HUDEP-2 (cell line): Measurements from ENCODE around the gene TPSG1.
"Not testable (repeated sequence)": the region's sequence is repeated elsewhere in the genome, so short reads cannot be mapped to it uniquely, and the experiment has no call there.

ENCODE experiments used
- DNase-seq, 76 experiments: peaks; one replicate each; lab custom pipeline; 2025; ENCODE audit not compliant: unreplicated experiment in 76 of 76; lab: John Stamatoyannopoulos, UW

TPSG1 gene

DNA sequence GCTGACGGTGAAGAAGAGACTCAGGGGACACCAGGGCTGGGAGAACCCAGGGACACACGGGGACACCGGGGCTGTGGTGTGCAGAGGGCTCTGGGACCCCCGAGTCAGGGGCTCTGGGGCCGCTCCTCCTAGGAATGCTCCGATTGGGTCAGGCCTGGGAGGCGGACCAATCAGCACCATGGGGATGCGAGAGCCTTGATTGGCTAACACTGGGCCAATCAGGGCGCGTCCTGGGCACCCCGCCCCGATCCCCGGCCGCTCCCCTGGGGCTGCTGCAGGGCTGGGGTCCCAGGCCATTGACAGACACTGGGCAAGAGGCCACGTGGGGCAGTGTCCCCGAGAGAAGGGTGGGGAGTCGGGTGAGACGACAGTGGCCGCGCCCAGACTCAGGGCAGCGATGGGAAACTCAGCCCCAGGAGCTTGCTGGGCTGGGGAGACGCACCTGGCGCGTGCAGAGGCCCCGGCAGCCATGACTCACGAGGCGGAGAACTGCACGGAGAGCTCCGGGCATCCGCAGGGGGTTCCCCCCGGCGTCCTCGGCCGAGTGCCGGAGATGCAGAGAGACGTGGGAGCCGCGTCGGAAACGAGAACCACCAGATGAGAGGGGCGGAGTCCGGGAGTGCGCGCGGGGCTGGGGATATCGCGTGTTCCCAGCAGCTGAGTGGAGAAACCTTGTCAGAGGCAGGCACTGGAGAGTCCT, 7.1 kb upstream of the TPSG1 start:
- not testable (repeated sequence) for DNase-seq

DNA sequence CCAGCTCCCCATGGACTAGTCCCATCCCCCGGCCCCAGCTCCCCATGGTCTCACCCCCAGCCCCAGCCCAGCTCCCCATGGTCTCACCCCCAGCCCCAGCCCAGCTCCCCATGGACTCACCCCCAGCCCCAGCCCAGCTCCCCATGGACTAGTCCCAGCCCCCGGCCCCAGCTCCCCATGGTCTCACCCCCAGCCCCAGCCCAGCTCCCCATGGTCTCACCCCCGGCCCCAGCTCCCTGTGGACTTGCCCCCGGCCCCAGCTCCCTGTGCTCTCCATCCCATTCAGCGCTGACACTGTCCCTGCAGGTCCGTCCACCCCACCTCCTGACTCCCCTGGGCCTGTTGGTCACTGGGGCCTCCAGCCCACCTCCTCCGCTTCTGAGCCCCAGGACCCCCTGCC, 6.2 kb upstream of the TPSG1 start:
- not testable (repeated sequence) for DNase-seq

GRCh38 chr16:1230471-1231212, 5.6 kb upstream of the TPSG1 start:
- DNase-seq: not testable (repeated sequence)

DNA sequence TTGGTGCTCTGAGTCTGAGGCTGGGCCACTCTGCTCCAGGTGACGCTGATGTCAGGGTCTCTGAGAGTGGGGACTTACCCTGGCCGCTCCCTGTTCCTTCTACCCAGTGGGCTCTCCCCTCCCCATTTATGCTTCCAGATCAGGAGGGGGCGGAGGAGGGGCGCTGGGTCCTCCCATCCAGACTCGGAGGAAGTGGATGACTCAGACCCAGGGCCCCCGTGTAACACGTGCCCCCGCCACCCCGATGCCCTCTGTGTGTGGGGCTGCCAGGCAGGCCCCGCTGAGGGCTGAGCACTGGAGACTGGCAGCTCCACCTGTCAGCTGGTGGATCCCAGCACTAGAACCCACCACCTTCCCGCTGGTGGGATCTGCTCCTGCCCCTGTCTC, 5.0 kb upstream of the TPSG1 start, which contains the start of gene TPSB2:
TPSB2 (minus strand) TSS at position 101 of the 387 bp plus-strand sequence. CDS start 233 bp downstream, outside the sequence.
- DNase-seq: not testable (repeated sequence)

DNA sequence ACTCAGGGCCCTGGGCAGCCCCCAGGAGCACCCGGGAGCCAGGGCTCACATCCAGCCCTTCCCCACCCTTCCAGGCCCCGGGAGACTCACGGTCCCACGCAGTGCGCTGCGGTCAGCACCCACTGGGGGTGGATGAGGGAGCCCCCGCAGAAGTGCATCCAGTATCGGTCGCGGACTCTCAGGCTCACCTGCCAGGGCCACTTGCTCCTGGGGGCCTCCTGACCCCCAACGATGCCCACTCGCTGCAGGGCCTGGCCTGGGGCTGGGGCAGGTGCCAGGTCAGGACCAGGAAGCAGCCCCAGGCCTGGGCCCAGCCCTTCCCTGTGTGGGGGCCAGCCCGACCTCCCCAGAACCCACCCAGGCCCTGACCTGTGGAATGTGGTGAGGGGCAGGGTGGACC, 4.4 kb upstream of the TPSG1 start:
- not testable (repeated sequence) for DNase-seq

DNA sequence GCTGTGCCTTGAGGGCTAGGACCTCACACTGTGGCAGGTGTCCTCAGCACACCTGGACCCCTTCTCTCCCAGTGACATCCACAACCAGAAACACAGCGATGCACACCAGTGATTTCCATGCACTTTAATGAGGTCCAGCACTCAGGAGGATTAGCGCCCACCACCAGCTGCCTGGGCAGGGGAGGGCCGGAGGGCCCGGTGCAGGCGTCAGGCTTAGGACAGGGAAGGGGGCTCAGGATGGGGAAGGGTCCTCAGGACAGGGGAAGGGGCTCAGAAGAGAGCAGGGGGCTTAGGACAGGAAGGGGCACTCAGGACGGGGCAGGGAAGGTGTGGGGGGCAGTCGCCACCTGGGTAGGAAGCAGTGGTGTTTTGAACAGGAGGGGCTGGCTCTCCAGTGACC, 3.2 kb upstream of the TPSG1 start:
- not testable (repeated sequence) for DNase-seq

DNA sequence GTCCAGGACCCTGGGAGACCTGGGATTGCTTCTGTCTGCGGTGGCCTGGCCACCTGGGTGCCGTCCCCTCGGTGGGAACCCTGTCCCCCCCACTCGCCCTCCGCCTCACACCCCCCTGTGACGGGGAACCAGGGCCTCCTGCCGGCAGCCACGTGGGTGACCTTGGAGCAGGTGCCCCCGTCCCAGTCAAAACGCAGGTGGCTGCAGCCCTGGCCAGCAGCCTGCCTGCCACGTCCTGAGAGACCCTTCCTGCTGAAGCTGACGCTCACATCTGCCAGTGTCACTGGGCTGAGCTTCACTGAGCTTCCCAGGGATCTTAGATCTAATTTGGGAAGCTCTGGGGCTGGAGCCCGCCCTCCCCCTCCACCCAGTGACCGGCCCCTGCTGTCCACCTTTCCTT, 1.6 kb upstream of the TPSG1 start:
- not testable (repeated sequence) for DNase-seq

DNA sequence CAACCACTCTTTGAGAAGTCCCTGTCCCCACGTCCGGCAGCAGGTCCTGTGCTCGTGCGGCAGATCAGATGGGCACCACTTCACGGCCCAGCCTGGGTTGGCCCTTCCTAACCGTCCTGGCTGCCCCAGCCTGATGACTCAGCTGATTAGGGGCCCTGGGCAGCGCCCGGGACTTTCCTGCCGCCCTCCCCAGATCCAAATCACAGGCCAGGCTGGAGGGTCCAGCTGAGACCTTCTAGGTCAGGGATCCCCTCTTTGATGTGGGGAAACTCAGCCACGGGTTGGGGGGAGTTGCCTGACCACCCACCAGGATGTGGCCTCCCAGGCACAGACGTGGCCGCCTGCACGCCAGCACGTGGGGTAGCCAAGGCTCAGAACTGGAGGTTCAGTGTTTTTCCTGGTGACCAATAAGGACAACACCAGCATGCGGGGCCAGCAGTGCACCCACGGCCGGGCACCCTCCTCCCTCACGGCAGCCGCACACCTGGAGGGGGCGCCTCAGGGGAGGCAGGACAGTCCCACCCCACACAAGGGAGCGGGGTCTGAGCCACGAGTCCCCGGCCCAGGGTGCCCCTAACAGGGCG, 752 bp upstream of the TPSG1 start:
- DNase-seq: peak in 66 of 76 experiments; percentile 15 to 83 (median 58)

DNA sequence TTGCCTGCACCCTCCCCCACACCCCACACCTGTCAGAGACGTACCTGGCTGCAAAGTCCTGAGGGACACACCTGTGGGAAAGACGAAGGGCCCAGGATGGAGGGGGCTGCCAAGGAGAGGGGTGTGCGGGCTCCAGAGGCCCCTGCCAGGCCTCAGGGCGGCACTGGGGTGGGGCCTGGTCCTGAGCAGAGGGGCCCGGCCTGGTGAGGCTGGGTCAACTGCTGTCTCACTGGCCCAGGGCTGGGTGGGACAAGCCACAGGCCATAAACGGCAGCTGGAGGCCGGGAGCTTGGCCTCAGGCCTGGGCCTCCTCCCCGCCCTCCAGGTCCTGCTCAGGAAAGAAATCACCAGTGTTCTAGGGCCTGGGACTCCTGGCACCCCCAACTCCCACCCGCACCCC, 510 bp downstream of the TPSG1 start:
- DNase-seq: peak in 12 of 76 experiments; percentile 8 to 35 (median 26)

DNA sequence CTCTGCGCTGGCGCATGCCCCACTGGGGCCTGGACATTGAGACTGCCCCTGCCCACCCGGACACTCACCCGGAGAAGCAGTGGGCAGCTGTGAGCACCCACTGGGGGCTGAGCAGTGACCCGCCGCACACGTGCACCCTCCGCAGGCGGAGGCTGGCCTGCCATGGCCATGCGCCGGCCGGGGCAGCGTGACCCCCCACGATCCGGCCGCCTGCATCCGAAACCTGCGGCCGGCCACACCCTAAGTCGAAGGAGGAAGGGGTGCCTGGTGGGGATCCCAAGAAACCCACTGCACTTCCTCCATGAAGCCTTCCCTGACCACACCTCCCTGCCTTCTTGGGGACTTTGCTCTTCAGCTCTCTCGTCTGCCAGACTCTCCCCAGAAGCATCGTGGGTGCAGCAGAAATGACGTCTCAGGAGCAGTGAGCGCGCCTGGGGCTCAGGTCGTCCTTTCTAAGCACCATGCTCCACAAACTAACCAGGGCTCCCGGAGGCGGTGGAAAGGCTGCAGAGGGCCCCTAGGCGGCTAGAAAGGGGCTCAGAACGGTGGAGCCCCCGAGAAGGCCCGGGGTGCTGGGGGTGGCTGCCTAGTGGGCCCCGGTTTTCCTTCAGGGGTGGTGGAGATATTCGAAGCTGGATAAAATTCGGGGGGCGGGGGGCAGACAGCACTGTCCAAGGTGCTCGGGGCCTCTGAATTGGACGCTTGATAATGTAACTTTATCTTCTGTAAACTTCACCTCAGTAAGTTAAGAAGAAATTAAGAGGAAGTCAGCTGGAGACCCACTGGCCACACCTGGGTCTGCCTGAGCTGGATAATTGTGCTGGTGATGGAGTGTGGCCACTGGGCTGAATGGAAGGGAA, 1.5 kb downstream of the TPSG1 start:
- DNase-seq: peak in 1 of 76 experiments; percentile 22

DNA sequence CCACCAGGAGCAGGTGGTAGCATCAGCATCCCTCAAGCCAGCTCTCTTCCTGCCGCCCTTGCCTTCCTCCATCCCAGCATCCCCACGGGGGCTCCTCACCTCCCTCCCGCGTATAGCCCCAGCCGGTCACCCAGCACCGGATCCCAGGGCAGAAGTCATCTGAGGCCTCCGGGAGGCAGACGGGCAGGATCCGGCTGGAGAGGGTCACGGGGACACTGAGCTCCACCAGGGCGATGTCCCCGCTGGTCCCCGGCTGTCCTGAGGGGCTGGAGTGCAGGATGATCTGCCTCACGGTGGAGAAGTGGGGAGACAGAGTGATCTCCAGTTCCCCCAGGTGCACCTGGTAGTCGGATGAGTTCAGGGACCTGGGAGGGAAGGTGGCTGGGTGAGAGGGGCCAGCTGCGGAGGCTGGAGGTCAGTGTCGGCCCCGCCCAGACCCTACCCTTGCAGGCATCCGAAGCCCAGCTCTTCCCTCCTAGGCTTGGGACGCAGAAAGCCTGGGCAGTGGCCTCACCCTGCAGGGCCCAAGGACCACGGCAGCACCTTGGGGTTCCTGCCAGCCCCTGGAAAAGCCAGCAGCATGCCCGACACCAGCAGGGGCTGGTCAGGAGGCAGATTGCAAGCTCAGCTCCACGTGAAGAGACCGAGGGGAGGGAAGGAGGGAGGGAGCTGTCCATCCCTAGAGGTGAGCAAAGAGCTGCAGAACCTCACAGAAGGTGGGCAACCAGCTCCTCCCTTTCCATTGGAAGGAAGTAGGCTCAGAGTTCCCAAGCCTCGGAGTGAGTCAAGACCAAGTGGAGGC, 2.3 kb downstream of the TPSG1 start:
- DNase-seq: no peak

DNA sequence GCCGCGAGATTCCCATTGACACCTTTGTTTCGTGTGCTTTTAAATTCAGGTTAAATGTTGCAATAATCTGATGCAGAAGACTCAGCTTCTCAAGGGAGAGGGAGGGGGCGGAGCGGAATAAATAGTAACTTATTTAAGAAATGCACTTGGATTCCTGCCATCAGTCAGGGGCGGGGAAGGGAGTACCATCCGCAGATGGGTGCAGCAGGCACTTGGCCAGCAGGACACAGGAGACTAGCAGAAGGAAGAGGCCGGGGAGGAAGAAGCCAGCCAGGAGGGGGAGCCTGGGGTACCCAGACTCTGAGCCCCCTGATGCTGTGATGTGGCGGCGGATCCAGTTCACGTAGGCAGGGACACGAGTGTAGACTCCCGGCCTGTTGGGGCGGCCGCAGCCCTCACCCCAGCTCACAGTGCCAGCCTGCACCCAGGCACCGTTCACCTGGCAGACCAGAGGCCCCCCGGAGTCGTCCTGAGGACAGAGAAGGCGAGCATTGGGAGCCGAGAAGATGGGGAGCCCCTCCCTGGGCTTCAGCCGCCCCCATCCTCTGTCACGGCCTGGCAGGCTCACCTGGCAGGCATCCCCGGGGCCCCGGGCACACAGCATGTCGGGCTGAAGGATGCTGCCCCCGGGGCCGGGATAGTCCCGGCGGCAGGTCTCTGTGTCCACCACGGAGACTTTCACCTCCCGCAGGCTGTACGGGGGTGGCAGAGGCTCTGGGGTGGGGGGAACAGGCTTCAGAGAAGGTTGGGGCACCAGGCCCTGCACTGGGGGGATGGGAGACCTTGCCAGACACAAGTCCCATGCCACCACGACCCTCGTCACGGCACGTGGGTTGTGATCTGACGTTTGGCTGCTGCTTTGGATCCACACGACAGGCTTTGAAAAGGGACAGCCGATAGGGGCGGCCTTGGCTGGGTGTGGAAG, 3.2 kb downstream of the TPSG1 start:
- peak in 61 of 76 experiments; percentile 5 to 70 (median 46) for DNase-seq

GRCh38 chr16:1220841-1221627, 4.0 kb downstream of the TPSG1 start:
- peak in 13 of 76 experiments; percentile 18 to 68 (median 39) for DNase-seq

GRCh38 chr16:1220098-1220728, 4.9 kb downstream of the TPSG1 start:
- no peak for DNase-seq

GRCh38 chr16:1218930-1219611, 6.0 kb downstream of the TPSG1 start:
- peak in 1 of 76 experiments; percentile 32 for DNase-seq

GRCh38 chr16:1218061-1218929, 6.8 kb downstream of the TPSG1 start:
- DNase-seq: no peak
